ENCODE measurements around the gene COX8A.

Gene COX8A

GRCh38 chr11:63938479-63939396, 35.7 kb upstream of the COX8A start, which contains the start of gene NAA40:
TSS of gene NAA40 (plus strand) at chr11:63939002. CDS start at chr11:63939097, 95 bp downstream.
- peak within 1 kb of the TSS; percentile 89 for H3K4me3 ChIP-seq (replicated peaks; ENCODE audit: low read depth, low read length)
- TF ChIP-seq CTCF (IDR thresholded peaks at IDR 0.05; ENCODE audit: low read length, missing control alignments): no peak
- DNase-seq (ENCODE audit: low read depth): peak; percentile 95

GRCh38 chr11:63939397-63939891, 35.0 kb upstream of the COX8A start:
- peak overlapping the region; percentile 89 for H3K4me3 ChIP-seq (replicated peaks; ENCODE audit: low read depth, low read length)
- TF ChIP-seq CTCF (IDR thresholded peaks at IDR 0.05; ENCODE audit: low read length, missing control alignments): peak; percentile 4
- DNase-seq (ENCODE audit: low read depth): peak; percentile 37

- no peak for DNase-seq (ENCODE audit: low read depth)
- no peak overlapping the region for H3K4me3 ChIP-seq (replicated peaks; ENCODE audit: low read depth, low read length)
- no peak for TF ChIP-seq CTCF (IDR thresholded peaks at IDR 0.05; ENCODE audit: low read length, missing control alignments)
Measured at GRCh38 chr11:63940786-63941185, 33.6 kb upstream of the COX8A start.

GRCh38 chr11:63941901-63942300, 32.5 kb upstream of the COX8A start:
- DNase-seq (ENCODE audit: low read depth): no peak
- no peak for TF ChIP-seq CTCF (IDR thresholded peaks at IDR 0.05; ENCODE audit: low read length, missing control alignments)
- H3K4me3 ChIP-seq (replicated peaks; ENCODE audit: low read depth, low read length): no peak overlapping the region

- DNase-seq (ENCODE audit: low read depth): no peak
- TF ChIP-seq CTCF (IDR thresholded peaks at IDR 0.05; ENCODE audit: low read length, missing control alignments): no peak
- no peak overlapping the region for H3K4me3 ChIP-seq (replicated peaks; ENCODE audit: low read depth, low read length)
Measured at GRCh38 chr11:63942803-63943202, 31.6 kb upstream of the COX8A start.

GRCh38 chr11:63944987-63945386, 29.4 kb upstream of the COX8A start:
- DNase-seq (ENCODE audit: low read depth): no peak
- TF ChIP-seq CTCF (IDR thresholded peaks at IDR 0.05; ENCODE audit: low read length, missing control alignments): no peak
- H3K4me3 ChIP-seq (replicated peaks; ENCODE audit: low read depth, low read length): no peak overlapping the region
